ENCODE measurements around the gene FGFR4.

The FGFR4 gene

DNA sequence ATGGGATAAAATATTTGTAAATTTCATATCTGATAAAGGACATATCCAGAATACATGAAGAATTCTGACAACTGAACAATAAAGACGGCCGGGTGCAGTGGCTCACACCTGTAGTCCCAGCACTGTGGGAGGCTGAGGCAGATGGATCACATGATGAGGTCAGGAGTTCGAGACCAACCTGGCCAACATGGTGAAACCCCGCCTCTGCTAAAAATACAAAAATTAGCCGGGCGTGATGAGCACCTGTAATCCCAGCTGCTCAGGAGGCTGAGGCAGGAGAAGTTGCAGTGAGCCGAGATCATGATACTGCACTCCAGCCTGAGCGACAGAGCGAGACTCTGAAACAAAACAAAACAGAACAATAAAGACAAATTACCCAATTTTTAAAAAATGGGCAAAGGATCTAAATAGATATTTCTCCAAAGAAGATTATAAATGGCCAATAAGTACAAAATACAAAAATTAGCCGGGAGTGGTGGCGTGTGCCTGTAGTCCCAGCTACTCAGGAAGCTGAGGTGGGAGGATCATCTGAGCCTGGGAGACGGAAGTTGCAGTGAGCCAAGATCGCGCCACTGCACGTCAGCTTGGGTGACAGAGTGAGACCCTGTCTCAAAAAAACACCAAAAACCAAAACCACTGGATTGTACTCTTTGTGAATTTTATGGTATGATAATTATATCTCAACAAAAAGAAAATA is 37.2 kb downstream of the FGFR4 start:
- Histone ChIP-seq H3K79me1 (replicated peaks; ENCODE audit: low read length, poor library complexity, severe bottlenecking) (no peaks in the 10 kb centered on the region), H3K4me2 (ENCODE audit: low read length, poor library complexity, severe bottlenecking) (no peak overlapping the region), H2AK5ac (ENCODE audit: low read length, severe bottlenecking) (no peak overlapping the region), H3K14ac (ENCODE audit: low read length in 2 of 2) (no peak overlapping the region), H3K27me3 (ENCODE audit: control insufficient read depth in 1 of 2, insufficient read depth in 1 of 2, low read length in 2 of 2) (no peaks in the 10 kb centered on the region), H4K8ac (ENCODE audit: low read length) (no peak overlapping the region), H2AFZ (ENCODE audit: low read depth, low read length) (no peak overlapping the region), H3K18ac (ENCODE audit: low read depth in 1 of 2, low read length in 2 of 2) (no peak overlapping the region), H2BK15ac (ENCODE audit: low read depth, poor library complexity, severe bottlenecking) (no peak overlapping the region), H3K9ac (ENCODE audit: low read length) (no peak overlapping the region), H2BK5ac (ENCODE audit: low read depth, low read length, poor library complexity, severe bottlenecking) (no peak overlapping the region), H3K4me3 (ENCODE audit: insufficient read depth in 1 of 2, low read depth in 1 of 2, low read length in 2 of 2) (no peak overlapping the region), H3K36me3 (ENCODE audit: control insufficient read depth in 1 of 2, insufficient read depth in 2 of 2, low read depth in 1 of 2, low read length in 2 of 2) (no peaks in the 10 kb centered on the region), H3K27ac (ENCODE audit: low read length, poor library complexity, severe bottlenecking) (no peak overlapping the region), H3K9me3 (ENCODE audit: control insufficient read depth, low read length) (no peaks in the 10 kb centered on the region), H2BK120ac (ENCODE audit: low read depth, low read length) (no peak overlapping the region), H3K23ac (ENCODE audit: low read length in 2 of 2) (no peak overlapping the region), H2BK12ac (ENCODE audit: low read length in 2 of 2) (no peak overlapping the region), H3K4me1 (ENCODE audit: control insufficient read depth, insufficient read depth, low read depth, low read length) (no peaks in the 10 kb centered on the region), H4K91ac (ENCODE audit: low read length) (no peak overlapping the region), H3K4ac (ENCODE audit: low read depth in 1 of 2, low read length in 2 of 2) (no peak overlapping the region)
- no peak for DNase-seq
- 90% methylated on average over 11 of the region's 15 CpGs for WGBS

DNA sequence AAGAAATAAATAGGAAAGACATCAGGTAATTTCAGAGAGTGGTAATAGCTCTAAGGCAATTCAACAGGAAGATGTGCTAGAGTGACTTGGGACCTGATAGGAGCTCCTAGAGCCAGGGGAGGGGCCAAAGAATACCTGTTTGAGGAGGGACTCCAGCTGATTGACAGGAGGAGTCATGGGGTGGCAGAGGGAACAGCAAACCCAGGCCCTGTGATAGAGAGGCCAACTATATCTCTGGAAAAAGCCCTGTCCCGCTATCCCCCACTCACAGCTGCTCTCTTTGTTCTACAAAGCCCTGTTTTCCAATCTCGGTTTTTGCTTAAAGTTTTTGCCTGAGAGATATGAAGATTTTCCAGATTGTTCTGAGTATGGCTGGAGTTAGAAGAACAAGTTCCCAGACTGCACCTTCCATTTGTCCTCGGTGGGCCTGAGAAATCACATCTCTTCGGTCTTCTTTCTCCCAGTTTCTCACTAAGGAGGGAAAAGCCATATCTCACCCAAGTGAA is 37.8 kb downstream of the FGFR4 start:
- Histone ChIP-seq H3K27me3 (ENCODE audit: control insufficient read depth in 1 of 2, insufficient read depth in 1 of 2, low read length in 2 of 2) (no peaks in the 10 kb centered on the region), H3K79me1 (replicated peaks; ENCODE audit: low read length, poor library complexity, severe bottlenecking) (no peaks in the 10 kb centered on the region), H3K36me3 (ENCODE audit: control insufficient read depth in 1 of 2, insufficient read depth in 2 of 2, low read depth in 1 of 2, low read length in 2 of 2) (no peaks in the 10 kb centered on the region), H2AFZ (ENCODE audit: low read depth, low read length) (no peak overlapping the region), H2BK12ac (ENCODE audit: low read length in 2 of 2) (no peak overlapping the region), H2BK5ac (ENCODE audit: low read depth, low read length, poor library complexity, severe bottlenecking) (no peak overlapping the region), H2BK15ac (ENCODE audit: low read depth, poor library complexity, severe bottlenecking) (no peak overlapping the region), H3K9ac (ENCODE audit: low read length) (no peak overlapping the region), H3K23ac (ENCODE audit: low read length in 2 of 2) (no peak overlapping the region), H2AK5ac (ENCODE audit: low read length, severe bottlenecking) (no peak overlapping the region), H3K4ac (ENCODE audit: low read depth in 1 of 2, low read length in 2 of 2) (no peak overlapping the region), H3K4me1 (ENCODE audit: control insufficient read depth, insufficient read depth, low read depth, low read length) (no peaks in the 10 kb centered on the region), H3K27ac (ENCODE audit: low read length, poor library complexity, severe bottlenecking) (no peak overlapping the region), H3K4me3 (ENCODE audit: insufficient read depth in 1 of 2, low read depth in 1 of 2, low read length in 2 of 2) (no peak overlapping the region), H3K9me3 (ENCODE audit: control insufficient read depth, low read length) (no peaks in the 10 kb centered on the region), H3K14ac (ENCODE audit: low read length in 2 of 2) (no peak overlapping the region), H4K8ac (ENCODE audit: low read length) (no peak overlapping the region), H3K18ac (ENCODE audit: low read depth in 1 of 2, low read length in 2 of 2) (no peak overlapping the region), H2BK120ac (ENCODE audit: low read depth, low read length) (no peak overlapping the region), H3K4me2 (ENCODE audit: low read length, poor library complexity, severe bottlenecking) (no peak overlapping the region), H4K91ac (ENCODE audit: low read length) (no peak overlapping the region)
- WGBS: 100% methylated on average over 2 of the region's 4 CpGs
- no peak for DNase-seq

- Histone ChIP-seq H3K27me3 (ENCODE audit: control insufficient read depth in 1 of 2, insufficient read depth in 1 of 2, low read length in 2 of 2) (no peaks in the 10 kb centered on the region), H3K36me3 (ENCODE audit: control insufficient read depth in 1 of 2, insufficient read depth in 2 of 2, low read depth in 1 of 2, low read length in 2 of 2) (no peaks in the 10 kb centered on the region), H3K79me1 (replicated peaks; ENCODE audit: low read length, poor library complexity, severe bottlenecking) (no peaks in the 10 kb centered on the region), H3K4ac (ENCODE audit: low read depth in 1 of 2, low read length in 2 of 2) (no peak overlapping the region), H2BK120ac (ENCODE audit: low read depth, low read length) (no peak overlapping the region), H3K18ac (ENCODE audit: low read depth in 1 of 2, low read length in 2 of 2) (no peak overlapping the region), H2AK5ac (ENCODE audit: low read length, severe bottlenecking) (no peak overlapping the region), H2BK15ac (ENCODE audit: low read depth, poor library complexity, severe bottlenecking) (no peak overlapping the region), H3K9ac (ENCODE audit: low read length) (no peak overlapping the region), H3K4me3 (ENCODE audit: insufficient read depth in 1 of 2, low read depth in 1 of 2, low read length in 2 of 2) (no peak overlapping the region), H2BK5ac (ENCODE audit: low read depth, low read length, poor library complexity, severe bottlenecking) (no peak overlapping the region), H4K8ac (ENCODE audit: low read length) (no peak overlapping the region), H4K91ac (ENCODE audit: low read length) (no peak overlapping the region), H3K14ac (ENCODE audit: low read length in 2 of 2) (no peak overlapping the region), H3K4me2 (ENCODE audit: low read length, poor library complexity, severe bottlenecking) (no peak overlapping the region), H3K23ac (ENCODE audit: low read length in 2 of 2) (no peak overlapping the region), H3K4me1 (ENCODE audit: control insufficient read depth, insufficient read depth, low read depth, low read length) (peaks cover 7% of the 10 kb centered on the region), H3K9me3 (ENCODE audit: control insufficient read depth, low read length) (no peaks in the 10 kb centered on the region), H3K27ac (ENCODE audit: low read length, poor library complexity, severe bottlenecking) (no peak overlapping the region), H2BK12ac (ENCODE audit: low read length in 2 of 2) (no peak overlapping the region), H2AFZ (ENCODE audit: low read depth, low read length) (no peak overlapping the region)
- 100% methylated on average over 1 of the region's 1 CpG for WGBS
- DNase-seq: no peak
Observed at GRCh38 chr5:177126771-177127170, 40.1 kb downstream of the FGFR4 start.

DNA sequence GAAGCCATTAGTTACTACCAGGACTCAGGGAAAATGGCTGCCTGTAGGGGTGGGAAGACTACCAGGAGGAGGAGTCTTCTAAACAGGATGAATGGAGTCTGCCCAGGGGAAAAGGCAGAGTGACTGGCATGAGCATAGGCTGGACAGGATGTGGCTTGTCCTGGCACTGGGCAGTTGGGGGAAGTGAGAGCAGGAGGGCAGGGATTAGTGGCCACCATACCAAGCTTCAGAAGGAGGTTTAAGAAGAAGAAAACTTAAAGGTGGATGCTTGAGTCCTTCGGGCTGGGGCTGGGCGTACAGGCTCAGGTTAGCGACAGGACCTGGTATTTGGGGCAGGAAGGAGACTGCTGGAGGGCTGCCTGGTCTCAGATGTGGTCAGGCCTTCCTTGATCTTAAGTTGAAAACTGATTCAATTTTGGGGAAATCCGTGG is 41.9 kb downstream of the FGFR4 start:
- Histone ChIP-seq H3K4ac (ENCODE audit: low read depth in 1 of 2, low read length in 2 of 2) (no peak overlapping the region), H2BK5ac (ENCODE audit: low read depth, low read length, poor library complexity, severe bottlenecking) (no peak overlapping the region), H3K27ac (ENCODE audit: low read length, poor library complexity, severe bottlenecking) (no peak overlapping the region), H3K79me1 (replicated peaks; ENCODE audit: low read length, poor library complexity, severe bottlenecking) (no peaks in the 10 kb centered on the region), H2BK120ac (ENCODE audit: low read depth, low read length) (no peak overlapping the region), H3K4me1 (ENCODE audit: control insufficient read depth, insufficient read depth, low read depth, low read length) (peaks cover 22% of the 10 kb centered on the region), H2BK12ac (ENCODE audit: low read length in 2 of 2) (no peak overlapping the region), H3K9ac (ENCODE audit: low read length) (no peak overlapping the region), H3K27me3 (ENCODE audit: control insufficient read depth in 1 of 2, insufficient read depth in 1 of 2, low read length in 2 of 2) (no peaks in the 10 kb centered on the region), H3K18ac (ENCODE audit: low read depth in 1 of 2, low read length in 2 of 2) (no peak overlapping the region), H3K9me3 (ENCODE audit: control insufficient read depth, low read length) (no peaks in the 10 kb centered on the region), H3K4me3 (ENCODE audit: insufficient read depth in 1 of 2, low read depth in 1 of 2, low read length in 2 of 2) (no peak overlapping the region), H3K14ac (ENCODE audit: low read length in 2 of 2) (no peak overlapping the region), H4K8ac (ENCODE audit: low read length) (no peak overlapping the region), H3K23ac (ENCODE audit: low read length in 2 of 2) (no peak overlapping the region), H2AK5ac (ENCODE audit: low read length, severe bottlenecking) (no peak overlapping the region), H2AFZ (ENCODE audit: low read depth, low read length) (no peak overlapping the region), H4K91ac (ENCODE audit: low read length) (no peak overlapping the region), H3K4me2 (ENCODE audit: low read length, poor library complexity, severe bottlenecking) (no peak overlapping the region), H3K36me3 (ENCODE audit: control insufficient read depth in 1 of 2, insufficient read depth in 2 of 2, low read depth in 1 of 2, low read length in 2 of 2) (no peaks in the 10 kb centered on the region), H2BK15ac (ENCODE audit: low read depth, poor library complexity, severe bottlenecking) (no peak overlapping the region)
- DNase-seq: no peak
- WGBS: 100% methylated on average over 4 of the region's 4 CpGs
